GM19238 (cell line): ENCODE results near the gene PPP1R10.
A peak's percentile ranks its signal among the peaks of the same experiment; 100 is the strongest.

ENCODE experiments used
- DNase-seq: peaks from one replicate; pipeline ENCODE4 v3.0.0; 2011; ENCODE audit warnings: low spot score; ENCODE audit not compliant: insufficient read length

Gene PPP1R10

DNA sequence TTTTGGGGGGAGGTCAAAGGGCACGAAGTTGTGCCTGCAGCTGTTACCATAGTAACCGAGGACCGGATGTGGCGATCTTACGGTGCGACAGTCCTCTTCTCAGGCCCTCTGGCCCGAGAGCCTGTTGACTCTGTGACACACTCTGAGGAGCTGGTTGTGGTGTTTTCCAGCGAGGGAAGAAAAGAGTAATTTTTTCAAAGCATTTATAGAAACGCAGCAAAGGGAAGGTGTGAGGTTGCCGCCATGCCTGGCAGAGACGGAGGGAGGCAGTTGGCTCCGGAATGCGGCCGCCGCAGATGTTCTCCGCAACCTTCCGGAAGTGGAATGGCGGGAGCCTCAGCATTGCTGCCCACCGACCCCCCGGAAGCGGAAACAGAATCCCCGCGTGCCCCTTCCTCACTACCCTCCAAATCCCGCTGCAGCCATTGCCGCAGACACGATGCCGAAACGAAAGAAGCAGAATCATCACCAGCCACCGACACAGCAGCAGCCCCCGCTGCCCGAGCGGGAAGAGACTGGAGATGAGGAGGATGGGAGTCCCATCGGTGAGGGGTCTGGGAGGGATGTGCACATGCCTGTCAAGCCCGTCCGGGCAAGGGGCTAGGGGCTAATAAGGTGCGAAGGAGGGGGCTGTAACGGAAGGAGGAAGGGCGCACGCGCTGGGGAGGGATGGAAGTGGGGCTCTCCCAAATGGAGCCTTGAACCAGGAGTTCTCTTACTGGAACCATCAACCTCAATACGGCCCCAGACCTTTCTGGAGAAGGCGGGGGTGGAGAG, 59.9 kb downstream of the PPP1R10 start, which contains the start of gene PRR3:
PRR3 (plus strand) TSS at position 390 of the 777 bp plus-strand sequence; CDS start at position 440, 50 bp downstream.
- peak; percentile 76 for DNase-seq

GRCh38 chr6:30556066-30556905, 60.8 kb downstream of the PPP1R10 start, which contains the start of gene GNL1:
GNL1 (minus strand) TSS chr6:30556489; CDS start chr6:30556203, 286 bp downstream.
- DNase-seq = peak; percentile 83

GRCh38 chr6:30555816-30556065, 61.3 kb downstream of the PPP1R10 start:
- no peak for DNase-seq

DNA sequence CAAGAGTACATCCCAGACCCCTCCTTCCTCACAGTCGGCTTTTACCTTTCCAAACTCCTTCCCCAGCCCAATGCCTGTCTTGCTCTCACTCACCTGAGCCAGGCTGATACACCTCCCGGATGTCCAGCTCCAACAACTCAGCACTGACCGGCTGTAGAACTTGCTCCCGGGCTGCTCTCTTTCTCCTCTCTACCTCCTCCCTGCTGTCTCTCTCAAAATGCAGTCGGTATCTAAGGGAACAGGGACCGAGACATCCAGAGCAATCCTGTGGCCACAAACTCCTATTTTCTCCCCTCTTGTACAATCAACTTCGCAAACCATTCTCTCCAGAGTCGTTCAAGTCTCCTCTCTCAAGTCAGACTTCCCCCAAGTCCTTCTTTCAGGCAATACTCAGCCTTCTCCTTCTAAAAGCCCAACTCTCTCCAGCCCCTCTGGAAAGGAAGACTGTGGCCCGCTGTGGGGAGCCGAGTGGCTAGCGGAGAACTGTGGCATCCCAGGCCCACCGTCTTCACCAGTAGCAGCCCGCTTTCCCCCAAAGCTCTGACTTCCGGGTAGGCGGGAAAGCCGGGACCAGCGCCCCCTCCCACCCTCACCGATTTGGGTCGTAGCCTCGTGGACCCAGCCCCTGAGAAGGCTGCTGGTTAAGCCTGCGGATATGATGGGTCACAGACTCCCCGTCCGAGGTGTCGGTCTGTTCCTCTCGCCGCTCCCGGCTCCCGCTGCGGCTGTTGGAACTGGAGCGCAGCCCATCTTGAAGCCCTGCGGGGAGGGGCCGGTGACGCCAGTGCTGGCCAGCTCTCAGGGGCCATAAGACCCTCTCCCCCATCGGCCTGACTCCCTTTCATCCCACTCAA, 61.9 kb downstream of the PPP1R10 start:
- no peak for DNase-seq

DNA sequence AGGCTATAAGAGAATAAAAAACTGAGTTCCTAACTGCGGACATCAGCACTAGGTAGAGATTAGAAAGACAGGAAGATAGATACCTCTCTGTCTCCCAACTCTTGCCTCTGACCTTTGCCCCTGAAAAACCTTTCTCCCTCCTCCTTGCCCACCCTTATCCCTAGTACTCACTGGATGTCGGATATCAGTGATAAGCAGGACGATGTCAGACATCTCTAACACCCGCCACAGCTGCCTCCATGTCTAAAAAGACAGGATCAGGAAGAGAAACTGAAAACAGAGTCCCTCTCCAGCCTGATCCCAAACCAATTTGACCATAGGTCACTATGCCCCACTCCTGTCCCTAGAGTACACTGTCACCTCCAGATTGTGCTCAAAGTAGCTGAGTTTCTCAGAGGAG, 62.6 kb downstream of the PPP1R10 start:
- no peak for DNase-seq
